Bronchial epithelial cell (primary cell): ENCODE data around the gene KIZ. TPM values are rescaled to one million over a fixed set of nuclear protein-coding genes. Genes with fewer than 3 reads are reported as not detected.

Source experiments
- DNase-seq: peaks from one replicate; pipeline ENCODE4 v3.0.0-alpha.2; 2010; ENCODE audit warnings: low read depth
- FAIRE-seq: peaks from 2 replicates; lab custom pipeline; 2011; peaks lifted over from hg19 to GRCh38; lab: Jason Lieb, UNC
- H3K27me3 ChIP-seq: 2 replicates; pipeline ENCODE4 v1.5.1; 2011; ENCODE audit warnings: low read length; ENCODE audit not compliant: control insufficient read depth, insufficient read depth
- H3K36me3 ChIP-seq: 2 replicates; pipeline ENCODE4 v1.5.1; 2011; ENCODE audit warnings: low read length; ENCODE audit not compliant: control insufficient read depth, insufficient read depth
- H3K4me3 ChIP-seq: 2 replicates; pipeline ENCODE4 v1.5.1; 2011; ENCODE audit warnings: mild to moderate bottlenecking, low read depth, low read length, control low read depth
- CTCF ChIP-seq: IDR thresholded peaks from 2 replicates; pipeline ENCODE4 v1.5.1; 2011; ENCODE audit warnings: mild to moderate bottlenecking, moderate library complexity, low read length, control low read depth, inconsistent platforms; ENCODE audit not compliant: insufficient read depth, severe bottlenecking
- total RNA-seq: library from RNA; depleted of rRNA; stranded (reverse); fragments of >200 nt; gene quantifications from 2 replicates; pipeline ENCODE4 v1.2.1, GENCODE V29; 2014

KIZ gene
- total RNA-seq, 1 donor from 2014 or later, result 12.9 TPM

GRCh38 chr20:21145424-21145823, 19.5 kb downstream of the KIZ start:
- no peaks in the 10 kb centered on the region for H3K36me3 ChIP-seq
- FAIRE-seq, result no peak
- no peak for TF ChIP-seq CTCF
- no peaks in the 10 kb centered on the region for H3K27me3 ChIP-seq
- no peak overlapping the region for H3K4me3 ChIP-seq
- DNase-seq, result no peak

- Histone ChIP-seq H3K4me3 (no peak overlapping the region), H3K27me3 (no peaks in the 10 kb centered on the region), H3K36me3 (no peaks in the 10 kb centered on the region)
- no peak for DNase-seq
- no peak for TF ChIP-seq CTCF
- no peak for FAIRE-seq
These were observed 20.3 kb downstream of the KIZ start for GRCh38 chr20:21146215-21146614.

GRCh38 chr20:21147593-21147992, 21.7 kb downstream of the KIZ start:
- no peaks in the 10 kb centered on the region for H3K27me3 ChIP-seq
- no peak overlapping the region for H3K4me3 ChIP-seq
- peak; percentile 67 for DNase-seq
- no peaks in the 10 kb centered on the region for H3K36me3 ChIP-seq
- peak; percentile 58 for FAIRE-seq
- no peak for TF ChIP-seq CTCF

- Histone ChIP-seq H3K4me3 (no peak overlapping the region), H3K36me3 (no peaks in the 10 kb centered on the region), H3K27me3 (no peaks in the 10 kb centered on the region)
- DNase-seq (no peak), FAIRE-seq (peak; percentile 83)
- no peak for TF ChIP-seq CTCF
These were observed 23.5 kb downstream of the KIZ start for GRCh38 chr20:21149344-21149743.

- no peaks in the 10 kb centered on the region for H3K36me3 ChIP-seq
- no peak for DNase-seq
- no peaks in the 10 kb centered on the region for H3K27me3 ChIP-seq
- TF ChIP-seq CTCF, result no peak
- H3K4me3 ChIP-seq, result no peak overlapping the region
- FAIRE-seq, result no peak
These were observed 25.9 kb downstream of the KIZ start for GRCh38 chr20:21151791-21152190.

- TF ChIP-seq CTCF, result no peak
- no peaks in the 10 kb centered on the region for H3K36me3 ChIP-seq
- H3K4me3 ChIP-seq, result no peak overlapping the region
- no peaks in the 10 kb centered on the region for H3K27me3 ChIP-seq
- no peak for FAIRE-seq
- no peak for DNase-seq
These were observed 28.8 kb downstream of the KIZ start for GRCh38 chr20:21154692-21155091.
